PC-9 (cell line): ENCODE results near the gene GGT1. TPM values are rescaled to one million over a fixed set of nuclear protein-coding genes. Genes with fewer than 3 reads are reported as not detected.

Experiments used
- BruUV-seq: library from RNA; stranded (reverse); fragments of 400-500 nt; replicated peaks from 2 replicates; lab custom pipeline; 2021; lab: Mats Ljungman, UMichigan
- CTCF ChIA-PET: fragments of 300-600 bp; sonication (Branson Sonifier 250); formaldehyde crosslinking; loops from one replicate; lab custom pipeline; 2022; ENCODE audit warnings: antibody characterized with exemption; lab: Charles Lee
- POLR2A ChIA-PET: fragments of 300-600 bp; sonication (Branson Sonifier 250); formaldehyde crosslinking; loops from one replicate; lab custom pipeline; 2022; ENCODE audit warnings: antibody characterized with exemption; ENCODE audit not compliant: unreplicated experiment; lab: Charles Lee
- DNase-seq, 2 experiments: peaks; one replicate each; pipeline versions ENCODE4 v3.0.0 to v3.0.0-alpha.2; 2015 to 2022; ENCODE audit warnings: mixed read lengths in 1 of 2
- H2AFZ ChIP-seq: fragments of 200-600 bp; sonication (generic); 2 replicates; pipeline ENCODE4 v1.8.1; 2017; ENCODE audit warnings: antibody characterized with exemption
- H3F3A ChIP-seq: fragments of 200-600 bp; sonication (generic); 2 replicates; pipeline ENCODE4 v1.8.1; 2017; ENCODE audit warnings: antibody characterized with exemption, mild to moderate bottlenecking, low read depth; ENCODE audit not compliant: insufficient read depth
- H3K27ac ChIP-seq: fragments of 200-600 bp; sonication (generic); 2 replicates; pipeline ENCODE4 v1.6.1; 2016; ENCODE audit warnings: mixed run types
- H3K27me3 ChIP-seq: fragments of 200-600 bp; sonication (generic); 2 replicates; pipeline ENCODE4 v1.6.1; 2016; ENCODE audit warnings: low read depth, mixed run types; ENCODE audit not compliant: insufficient read depth
- H3K36me3 ChIP-seq: fragments of 200-600 bp; sonication (generic); 2 replicates; pipeline ENCODE4 v1.6.1; 2016; ENCODE audit warnings: low read depth, mixed run types
- H3K4me1 ChIP-seq: fragments of 200-600 bp; sonication (generic); replicated peaks from 2 replicates; pipeline ENCODE4 v1.6.1; 2016; ENCODE audit warnings: mixed run types; ENCODE audit not compliant: insufficient read depth
- H3K4me2 ChIP-seq: fragments of 200-600 bp; sonication (generic); 2 replicates; pipeline ENCODE4 v1.6.1; 2017; ENCODE audit warnings: mixed run types
- H3K4me3 ChIP-seq: fragments of 200-600 bp; sonication (generic); 2 replicates; pipeline ENCODE4 v1.6.1; 2016; ENCODE audit warnings: mixed run types
- H3K79me2 ChIP-seq: fragments of 200-600 bp; sonication (generic); 2 replicates; pipeline ENCODE4 v1.6.1; 2017; ENCODE audit warnings: low read depth, mixed run types
- H3K9me2 ChIP-seq: fragments of 200-600 bp; sonication (generic); 2 replicates; pipeline ENCODE4 v1.8.1; 2017; ENCODE audit warnings: mild to moderate bottlenecking; ENCODE audit not compliant: insufficient read depth
- H3K9me3 ChIP-seq: fragments of 200-600 bp; sonication (generic); 2 replicates; pipeline ENCODE4 v1.8.1; 2016; ENCODE audit warnings: low read depth; ENCODE audit not compliant: insufficient read depth
- H4K20me1 ChIP-seq: fragments of 200-600 bp; sonication (generic); 2 replicates; pipeline ENCODE4 v1.8.1; 2017; ENCODE audit not compliant: insufficient read depth
- CTCF ChIP-seq: fragments of 200-600 bp; sonication (generic); conservative IDR thresholded peaks from 2 replicates; pipeline ENCODE4 v1.6.1; 2017; ENCODE audit warnings: mixed run types, antibody characterized with exemption, mild to moderate bottlenecking, moderate library complexity
- EZH2 ChIP-seq: fragments of 200-600 bp; sonication (generic); IDR thresholded peaks from 2 replicates; pipeline ENCODE4 v1.8.0; 2017; ENCODE audit warnings: antibody characterized with exemption, low read depth
- intact Hi-C: fragments of 100-400 bp; cut with micrococcal nuclease; formaldehyde crosslinking; loops from one replicate; pipeline ENCODE4 v1.10.0; 2022; ENCODE audit not compliant: unreplicated experiment
- total RNA-seq: library from RNA; stranded (reverse); gene quantifications from 2 replicates; pipeline ENCODE4 v1.2.3, GENCODE V29; 2021

GGT1 gene
- total RNA-seq, 1 experiment from 2014 or later = 7.4 TPM

DNA sequence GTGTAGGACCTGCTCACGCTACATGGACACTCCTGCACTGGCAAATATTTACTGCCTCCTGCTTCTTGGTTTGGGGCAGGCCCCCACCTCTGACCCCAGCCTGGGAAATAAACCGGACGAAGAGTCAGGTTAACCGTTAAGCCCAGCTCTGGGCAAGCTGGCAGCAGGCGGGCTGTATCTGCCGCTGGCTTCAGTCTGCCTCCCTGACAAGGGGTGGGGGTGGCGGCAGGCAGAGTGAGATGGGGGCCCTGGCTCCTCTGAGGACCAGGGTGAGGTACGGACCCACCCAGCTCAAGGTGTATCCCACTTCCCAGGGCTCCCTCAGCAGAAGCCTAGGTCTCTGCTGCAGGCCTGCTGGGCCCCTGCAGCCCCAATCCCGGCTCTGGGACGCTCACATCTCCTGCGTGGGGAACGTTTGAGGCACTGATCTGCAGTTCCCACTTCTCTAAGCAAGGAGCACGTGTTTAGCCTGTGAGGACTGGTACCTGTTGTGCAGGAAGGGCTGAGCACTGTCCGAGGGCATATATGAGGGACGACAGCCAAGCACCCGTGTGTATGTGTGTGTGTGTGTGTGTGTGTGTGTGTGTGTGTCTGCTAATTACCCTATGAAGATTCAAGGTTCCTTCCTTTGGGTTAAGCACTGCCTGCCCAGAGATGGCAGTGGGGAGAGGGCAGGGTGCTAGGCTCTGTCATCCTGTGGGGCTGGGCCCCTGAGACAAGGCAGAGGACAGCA is 9.0 kb upstream of the GGT1 start:
- H3K9me3 ChIP-seq = no peaks in the 10 kb centered on the region
- no peak overlapping the region for H2AFZ ChIP-seq
- H3K4me1 ChIP-seq = 0 out of 2 replicates have a peak, but pooled peaks cover 3% of the 10 kb centered on the region
- 0 out of 2 replicates have a peak, but pooled peaks cover 3% of the 10 kb centered on the region for H3F3A ChIP-seq
- intact Hi-C loops = no loop called here
- H3K79me2 ChIP-seq = no peaks in the 10 kb centered on the region
- BruUV-seq = no TSS peak
- no peak overlapping the region for H3K27ac ChIP-seq
- no peak overlapping the region for H3K4me3 ChIP-seq
- H3K9me2 ChIP-seq = no peaks in the 10 kb centered on the region
- H3K36me3 ChIP-seq = no peaks in the 10 kb centered on the region
- no peaks in the 10 kb centered on the region for H4K20me1 ChIP-seq
- CTCF ChIA-PET = no interaction called here
- TF ChIP-seq EZH2 = no peak
- TF ChIP-seq CTCF = no peak
- POLR2A ChIA-PET = interaction anchor here (0.7 kb wide), 1 partner anchor 39 kb away, joined by 4 read pairs; no protein-coding TSS in a partner anchor
- H3K27me3 ChIP-seq = no peaks in the 10 kb centered on the region
- no peak overlapping the region for H3K4me2 ChIP-seq
- DNase-seq = no peak

DNA sequence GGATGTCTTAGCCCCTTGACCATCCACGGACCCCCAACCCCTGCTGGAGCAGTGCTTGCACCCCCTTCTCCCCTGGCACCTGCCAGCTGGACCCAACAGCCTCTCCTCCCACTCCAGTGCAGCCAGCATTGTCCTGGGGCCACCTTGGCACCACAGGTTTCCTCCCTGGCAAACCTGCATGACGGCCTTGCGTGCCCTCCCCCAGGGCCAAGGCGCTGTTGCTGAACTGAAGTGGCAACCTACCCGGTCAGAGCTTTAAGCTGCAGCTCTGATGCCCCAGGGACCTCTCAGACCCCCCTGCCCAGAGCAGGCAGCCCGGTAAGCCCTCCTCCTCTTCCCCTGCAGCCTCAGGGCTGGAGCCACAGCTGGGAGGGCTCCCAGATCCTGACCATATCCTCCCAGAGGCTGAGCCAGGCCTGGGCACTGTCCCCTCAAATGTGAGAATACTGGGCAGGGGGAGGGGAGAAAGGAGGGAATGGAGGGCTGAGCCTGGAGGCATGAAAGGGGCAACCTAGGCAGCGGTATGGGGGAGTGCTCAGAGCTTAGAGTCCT is 8.3 kb upstream of the GGT1 start:
- Histone ChIP-seq H3K4me1 (0 out of 2 replicates have a peak, but pooled peaks cover 3% of the 10 kb centered on the region), H3K9me3 (no peaks in the 10 kb centered on the region), H3F3A (0 out of 2 replicates have a peak, but pooled peaks cover 3% of the 10 kb centered on the region), H3K36me3 (no peaks in the 10 kb centered on the region), H3K27me3 (no peaks in the 10 kb centered on the region), H3K27ac (no peak overlapping the region), H3K79me2 (no peaks in the 10 kb centered on the region), H3K9me2 (no peaks in the 10 kb centered on the region), H3K4me3 (no peak overlapping the region), H2AFZ (no peak overlapping the region), H3K4me2 (no peak overlapping the region), H4K20me1 (no peaks in the 10 kb centered on the region)
- ChIA-PET CTCF (no interaction called here), POLR2A (interaction anchor here (0.7 kb wide), 1 partner anchor 39 kb away, joined by 4 read pairs; no protein-coding TSS in a partner anchor)
- intact Hi-C loops = no loop called here
- peak in 1 of 2 experiments; percentile 46 for DNase-seq
- BruUV-seq = no TSS peak
- TF ChIP-seq CTCF (no peak), EZH2 (no peak)

GRCh38 chr22:24595228-24595627 is 7.8 kb upstream of the GGT1 start:
- TF ChIP-seq CTCF (no peak), EZH2 (no peak)
- Histone ChIP-seq H3K27me3 (no peaks in the 10 kb centered on the region), H3K79me2 (no peaks in the 10 kb centered on the region), H4K20me1 (no peaks in the 10 kb centered on the region), H3F3A (0 out of 2 replicates have a peak, but pooled peaks cover 3% of the 10 kb centered on the region), H3K27ac (no peak overlapping the region), H3K4me3 (no peak overlapping the region), H3K9me2 (no peaks in the 10 kb centered on the region), H3K9me3 (no peaks in the 10 kb centered on the region), H3K4me1 (0 out of 2 replicates have a peak, but pooled peaks cover 3% of the 10 kb centered on the region), H2AFZ (no peak overlapping the region), H3K4me2 (no peak overlapping the region), H3K36me3 (no peaks in the 10 kb centered on the region)
- intact Hi-C loops = no loop called here
- DNase-seq = no peak
- BruUV-seq = no TSS peak
- CTCF ChIA-PET = no interaction called here
- POLR2A ChIA-PET = no interaction called here
